ENCODE measurements around the gene PKIB. TPM values are rescaled to one million over a fixed set of nuclear protein-coding genes. Genes with fewer than 3 reads are reported as not detected.

PKIB gene
- total and polyA plus RNA-seq, 2 experiments from 2014 or later, result 51.0 to 85.8 TPM

GRCh38 chr6:122695188-122695587, 85.0 kb downstream of the PKIB start:
- no peaks in the 10 kb centered on the region for H3K9me3 ChIP-seq (ENCODE audit: low read depth)
- H3K4me3 ChIP-seq, result no peak overlapping the region
- no peaks in the 10 kb centered on the region for H3K36me3 ChIP-seq
- DNase-seq (ENCODE audit: low read depth in 1 of 2, low spot score in 1 of 2), result no peak
- no peaks in the 10 kb centered on the region for H3K4me1 ChIP-seq (ENCODE audit: low read depth)
- H3K27ac ChIP-seq, result no peak overlapping the region
- H3K27me3 ChIP-seq, result no peaks in the 10 kb centered on the region
- TF ChIP-seq CTCF (IDR thresholded peaks at IDR 0.05; ENCODE audit: low read depth, low read length), result no peak

GRCh38 chr6:122696079-122696478, 85.9 kb downstream of the PKIB start:
- no peak overlapping the region for H3K4me3 ChIP-seq
- no peaks in the 10 kb centered on the region for H3K27me3 ChIP-seq
- no peaks in the 10 kb centered on the region for H3K4me1 ChIP-seq (ENCODE audit: low read depth)
- peak in 1 of 2 donors; percentile 27 for DNase-seq (ENCODE audit: low read depth in 1 of 2, low spot score in 1 of 2)
- no peak overlapping the region for H3K27ac ChIP-seq
- TF ChIP-seq CTCF (IDR thresholded peaks at IDR 0.05; ENCODE audit: low read depth, low read length), result no peak
- H3K9me3 ChIP-seq (ENCODE audit: low read depth), result no peaks in the 10 kb centered on the region
- no peaks in the 10 kb centered on the region for H3K36me3 ChIP-seq

- no peak for DNase-seq (ENCODE audit: low read depth in 1 of 2, low spot score in 1 of 2)
- no peak overlapping the region for H3K27ac ChIP-seq
- no peak overlapping the region for H3K4me3 ChIP-seq
- H3K9me3 ChIP-seq (ENCODE audit: low read depth), result no peaks in the 10 kb centered on the region
- no peaks in the 10 kb centered on the region for H3K4me1 ChIP-seq (ENCODE audit: low read depth)
- TF ChIP-seq CTCF (IDR thresholded peaks at IDR 0.05; ENCODE audit: low read depth, low read length), result no peak
- no peaks in the 10 kb centered on the region for H3K36me3 ChIP-seq
- no peaks in the 10 kb centered on the region for H3K27me3 ChIP-seq
Observed at GRCh38 chr6:122696853-122697252, 86.6 kb downstream of the PKIB start.

GRCh38 chr6:122697458-122697857, 87.3 kb downstream of the PKIB start:
- TF ChIP-seq CTCF (IDR thresholded peaks at IDR 0.05; ENCODE audit: low read depth, low read length), result no peak
- no peak for DNase-seq (ENCODE audit: low read depth in 1 of 2, low spot score in 1 of 2)

GRCh38 chr6:122701666-122702065, 91.5 kb downstream of the PKIB start:
- H3K4me1 ChIP-seq (ENCODE audit: low read depth), result no peaks in the 10 kb centered on the region
- no peak for DNase-seq (ENCODE audit: low read depth in 1 of 2, low spot score in 1 of 2)
- TF ChIP-seq CTCF (IDR thresholded peaks at IDR 0.05; ENCODE audit: low read depth, low read length), result no peak
- H3K4me3 ChIP-seq, result no peak overlapping the region
- H3K36me3 ChIP-seq, result no peaks in the 10 kb centered on the region
- H3K9me3 ChIP-seq (ENCODE audit: low read depth), result no peaks in the 10 kb centered on the region
- H3K27ac ChIP-seq, result no peak overlapping the region
- H3K27me3 ChIP-seq, result no peaks in the 10 kb centered on the region

More at GRCh38 chr6:122697458-122697857, 87.3 kb downstream of the PKIB start:
- no peak overlapping the region for H3K27ac ChIP-seq
- H3K4me1 ChIP-seq (ENCODE audit: low read depth), result no peaks in the 10 kb centered on the region
- no peak overlapping the region for H3K4me3 ChIP-seq
- H3K9me3 ChIP-seq (ENCODE audit: low read depth), result no peaks in the 10 kb centered on the region
- H3K36me3 ChIP-seq, result no peaks in the 10 kb centered on the region
- no peaks in the 10 kb centered on the region for H3K27me3 ChIP-seq

- DNase-seq (ENCODE audit: low read depth in 1 of 2, low spot score in 1 of 2), result no peak
- Histone ChIP-seq H3K4me3 (no peak overlapping the region), H3K27ac (no peak overlapping the region), H3K36me3 (no peaks in the 10 kb centered on the region), H3K27me3 (no peaks in the 10 kb centered on the region), H3K4me1 (ENCODE audit: low read depth) (no peaks in the 10 kb centered on the region), H3K9me3 (ENCODE audit: low read depth) (no peaks in the 10 kb centered on the region)
- no peak for TF ChIP-seq CTCF (IDR thresholded peaks at IDR 0.05; ENCODE audit: low read depth, low read length)
Observed at GRCh38 chr6:122702841-122703240, 92.6 kb downstream of the PKIB start.
